PC-3 (cell line): ENCODE measurements around the gene SSNA1. TPM values are rescaled to one million over a fixed set of nuclear protein-coding genes. Genes with fewer than 3 reads are reported as not detected.

Source experiments
- ATAC-seq: fragments of 200-7000 bp; cut with Tn5 transposase; 2 replicates; pipeline ENCODE4 v1.9.1; 2020; ENCODE audit warnings: mild to moderate bottlenecking, moderate library complexity
- BruUV-seq: library from RNA; stranded (reverse); fragments of 400-500 nt; replicated peaks from 2 replicates; lab custom pipeline; 2021; lab: Mats Ljungman, UMichigan
- CTCF ChIA-PET: fragments of 300-600 bp; sonication (Branson Sonifier 250); formaldehyde crosslinking; loops from one replicate; lab custom pipeline; 2022; ENCODE audit warnings: antibody characterized with exemption; lab: Charles Lee
- POLR2A ChIA-PET: fragments of 300-600 bp; sonication (Branson Sonifier 250); formaldehyde crosslinking; loops from one replicate; lab custom pipeline; 2022; ENCODE audit warnings: antibody characterized with exemption; ENCODE audit not compliant: unreplicated experiment; lab: Charles Lee
- DNase-seq: peaks from one replicate; pipeline ENCODE4 v3.0.0-alpha.2; 2015
- H2AFZ ChIP-seq: fragments of 300-600 bp; sonication (generic); 2 replicates; pipeline ENCODE4 v1.6.0; 2016; ENCODE audit warnings: antibody characterized with exemption, low read length
- H3F3A ChIP-seq: fragments of 300-600 bp; sonication (generic); one replicate; pipeline ENCODE4 v1.6.0; 2017; ENCODE audit warnings: antibody characterized with exemption, low read length, control low read depth, mild to moderate bottlenecking; ENCODE audit not compliant: unreplicated experiment
- H3K27ac ChIP-seq: fragments of 300-600 bp; sonication (generic); 2 replicates; pipeline ENCODE4 v1.5.1; 2016; ENCODE audit warnings: mild to moderate bottlenecking, low read length
- H3K27me3 ChIP-seq: fragments of 300-600 bp; sonication (generic); 2 replicates; pipeline ENCODE4 v1.6.1; 2016; ENCODE audit warnings: low read length, mixed read lengths
- H3K36me3 ChIP-seq: fragments of 300-600 bp; sonication (generic); 2 replicates; pipeline ENCODE4 v1.6.1; 2016; ENCODE audit warnings: low read depth, mixed run types, low read length, mixed read lengths
- H3K4me1 ChIP-seq: fragments of 300-600 bp; sonication (generic); 2 replicates; pipeline ENCODE4 v1.5.1; 2016; ENCODE audit warnings: low read length; ENCODE audit not compliant: insufficient read depth
- H3K4me2 ChIP-seq: fragments of 300-600 bp; sonication (generic); 2 replicates; pipeline ENCODE4 v1.6.0; 2016; ENCODE audit warnings: low read length
- H3K4me3 ChIP-seq: fragments of 300-600 bp; sonication (generic); 2 replicates; pipeline ENCODE4 v1.5.1; 2016; ENCODE audit warnings: mild to moderate bottlenecking, low read length, mixed read lengths
- H3K79me2 ChIP-seq: fragments of 300-600 bp; sonication (generic); 2 replicates; pipeline ENCODE4 v1.6.1; 2017; ENCODE audit warnings: low read length, mixed read lengths
- H3K9ac ChIP-seq: fragments of 300-600 bp; sonication (generic); 2 replicates; pipeline ENCODE4 v1.6.0; 2016; ENCODE audit warnings: mild to moderate bottlenecking, low read length
- H3K9me2 ChIP-seq: fragments of 300-600 bp; sonication (generic); replicated peaks from 2 replicates; pipeline ENCODE4 v1.6.1; 2016; ENCODE audit warnings: mixed run types, low read length, mixed read lengths
- H3K9me3 ChIP-seq: fragments of 300-600 bp; sonication (generic); 2 replicates; pipeline ENCODE4 v1.6.1; 2016; ENCODE audit warnings: low read length, mixed read lengths
- H4K20me1 ChIP-seq: fragments of 300-600 bp; sonication (generic); 2 replicates; pipeline ENCODE4 v1.6.1; 2016; ENCODE audit warnings: low read length, mixed read lengths
- CTCF ChIP-seq: fragments of 300-600 bp; sonication (generic); conservative IDR thresholded peaks from 2 replicates; pipeline ENCODE4 v1.5.1; 2017; ENCODE audit warnings: antibody characterized with exemption, low read depth, mild to moderate bottlenecking, low read length
- EZH2 ChIP-seq: fragments of 300-600 bp; sonication (generic); IDR thresholded peaks from one replicate; pipeline ENCODE4 v1.6.1; 2017; ENCODE audit warnings: antibody characterized with exemption, mild to moderate bottlenecking, low read length; ENCODE audit not compliant: unreplicated experiment
- EZH2phosphoT487 ChIP-seq: fragments of 300-600 bp; sonication (generic); IDR thresholded peaks from 2 replicates; pipeline ENCODE4 v1.6.1; 2018; ENCODE audit warnings: mild to moderate bottlenecking, antibody characterized with exemption, low read length, borderline replicate concordance
- intact Hi-C: fragments of 100-400 bp; cut with micrococcal nuclease; formaldehyde crosslinking; loops from 2 replicates; pipeline ENCODE4 v1.9.0; 2023
- total RNA-seq: library from RNA; depleted of rRNA; stranded (reverse); fragments of >200 nt; gene quantifications from 2 replicates; pipeline ENCODE4 v1.2.3, GENCODE V29; 2014

SSNA1 gene
- total RNA-seq, 1 experiment from 2014 or later, result 123 TPM

GRCh38 chr9:137212520-137212919, 24.0 kb downstream of the SSNA1 start:
- H3K9ac ChIP-seq, result no peak overlapping the region
- peaks cover 8% of the 10 kb centered on the region; the same call in 1 of the 2 replicates for H3K4me1 ChIP-seq
- H3K27me3 ChIP-seq, result no peaks in the 10 kb centered on the region
- intact Hi-C loops, result no loop called here
- H4K20me1 ChIP-seq, result no peaks in the 10 kb centered on the region
- H3K4me2 ChIP-seq, result no peak overlapping the region
- no peak overlapping the region for H2AFZ ChIP-seq
- no peak overlapping the region for H3K27ac ChIP-seq
- no peaks in the 10 kb centered on the region for H3K9me3 ChIP-seq
- TF ChIP-seq EZH2 (no peak), EZH2phosphoT487 (no peak), CTCF (no peak)
- H3K79me2 ChIP-seq, result peaks cover 1% of the 10 kb centered on the region; the same call in 1 of the 2 replicates
- H3F3A ChIP-seq, result no peaks in the 10 kb centered on the region
- no peak for DNase-seq
- H3K9me2 ChIP-seq, result no peaks in the 10 kb centered on the region
- BruUV-seq, result no TSS peak
- POLR2A ChIA-PET, result no interaction called here
- no peak overlapping the region for H3K4me3 ChIP-seq
- ATAC-seq, result no peak
- H3K36me3 ChIP-seq, result no peaks in the 10 kb centered on the region
- CTCF ChIA-PET, result no interaction called here

GRCh38 chr9:137213160-137214060, 24.9 kb downstream of the SSNA1 start:
- no peak overlapping the region for H2AFZ ChIP-seq
- ATAC-seq (no peak), DNase-seq (no peak)
- no peak overlapping the region for H3K27ac ChIP-seq
- no peaks in the 10 kb centered on the region for H4K20me1 ChIP-seq
- no TSS peak for BruUV-seq
- H3K36me3 ChIP-seq, result no peaks in the 10 kb centered on the region
- H3K4me3 ChIP-seq, result no peak overlapping the region
- TF ChIP-seq EZH2phosphoT487 (no peak), CTCF (peak; percentile 47; the same call in 1 of the 2 replicates), EZH2 (no peak)
- H3K9ac ChIP-seq, result no peak overlapping the region
- H3F3A ChIP-seq, result no peaks in the 10 kb centered on the region
- H3K9me2 ChIP-seq, result no peaks in the 10 kb centered on the region
- POLR2A ChIA-PET, result no interaction called here
- H3K9me3 ChIP-seq, result no peaks in the 10 kb centered on the region
- no peaks in the 10 kb centered on the region for H3K79me2 ChIP-seq
- peaks cover 17% of the 10 kb centered on the region for H3K4me1 ChIP-seq
- CTCF ChIA-PET, result no interaction called here
- intact Hi-C loops, result no loop called here
- no peaks in the 10 kb centered on the region for H3K27me3 ChIP-seq
- no peak overlapping the region for H3K4me2 ChIP-seq

- H3K27ac ChIP-seq, result no peak overlapping the region
- H3K36me3 ChIP-seq, result no peaks in the 10 kb centered on the region
- POLR2A ChIA-PET, result no interaction called here
- no peak for DNase-seq
- H3K9me2 ChIP-seq, result no peaks in the 10 kb centered on the region
- H2AFZ ChIP-seq, result no peak overlapping the region
- H3K79me2 ChIP-seq, result no peaks in the 10 kb centered on the region
- no peaks in the 10 kb centered on the region for H3K27me3 ChIP-seq
- no peak overlapping the region for H3K4me3 ChIP-seq
- CTCF ChIA-PET, result no interaction called here
- no peak overlapping the region for H3K4me2 ChIP-seq
- no peak for TF ChIP-seq EZH2phosphoT487
- TF ChIP-seq EZH2, result no peak
- no peak for TF ChIP-seq CTCF
- intact Hi-C loops, result no loop called here
- no peak for ATAC-seq
- no TSS peak for BruUV-seq
- no peaks in the 10 kb centered on the region for H3K9me3 ChIP-seq
- no peaks in the 10 kb centered on the region for H4K20me1 ChIP-seq
- H3K9ac ChIP-seq, result no peak overlapping the region
- no peaks in the 10 kb centered on the region for H3F3A ChIP-seq
- peaks cover 24% of the 10 kb centered on the region for H3K4me1 ChIP-seq
These were observed 26.1 kb downstream of the SSNA1 start for GRCh38 chr9:137214620-137215019.
